ACHN (cell line): Measurements from ENCODE around the gene LSM11.

ENCODE experiments used
- DNase-seq: peaks from one replicate; pipeline ENCODE4 v3.0.0-alpha.2; 2015
- in situ Hi-C: cut with HindIII; loops from 2 replicates; pipeline ENCODE4 v1.10.0; 2017; ENCODE audit warnings: low sequenced_read_pairs, low pct_ligation_motif_present, low pct_unique_long_range_greater_than_20kb

The LSM11 gene

GRCh38 chr5:157761690-157762621 lies 18.4 kb downstream of the LSM11 start:
- in situ Hi-C loops, result no loop called here
- DNase-seq, result peak; percentile 61

DNA sequence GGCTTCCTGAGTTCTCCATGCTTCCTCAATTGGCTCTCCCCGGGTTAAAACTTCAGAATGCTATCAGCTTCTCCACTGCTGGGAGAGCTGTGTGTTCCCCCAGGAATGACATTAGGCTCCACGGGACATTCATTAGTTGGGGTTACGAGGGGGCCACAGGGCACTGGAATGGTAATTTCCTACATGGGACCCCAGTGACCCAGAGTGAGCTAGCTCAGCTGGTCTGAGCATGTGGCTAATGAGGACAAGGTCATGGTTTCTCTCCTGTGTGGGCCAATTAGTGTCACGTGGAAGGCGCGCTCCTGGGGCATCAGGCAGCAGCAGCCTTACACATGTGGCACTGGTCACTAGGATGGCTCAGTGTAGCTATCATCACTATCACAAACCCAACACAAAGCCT lies 21.0 kb downstream of the LSM11 start:
- in situ Hi-C loops, result no loop called here
- DNase-seq, result no peak

GRCh38 chr5:157766442-157766841 lies 22.9 kb downstream of the LSM11 start:
- no peak for DNase-seq
- in situ Hi-C loops, result no loop called here

DNA sequence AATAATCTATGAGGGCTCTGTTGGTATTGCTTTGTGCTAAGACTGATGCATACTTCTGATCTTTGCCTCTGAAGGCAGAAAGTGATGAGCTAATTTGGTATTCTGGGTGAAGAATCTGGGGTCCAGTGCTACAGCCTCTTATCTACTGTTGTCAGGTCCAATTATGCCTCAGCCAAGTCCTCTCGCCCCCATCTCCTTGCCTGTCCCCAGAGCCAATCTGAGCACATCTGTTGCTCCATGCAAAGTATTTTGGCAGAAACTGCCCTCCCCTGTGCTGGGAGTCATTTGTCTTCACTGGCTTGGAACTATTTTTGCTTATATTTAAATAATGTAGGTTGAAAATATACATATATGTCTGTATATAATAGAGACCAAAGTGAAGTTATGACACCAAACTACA lies 23.4 kb downstream of the LSM11 start:
- no peak for DNase-seq
- in situ Hi-C loops, result no loop called here

DNA sequence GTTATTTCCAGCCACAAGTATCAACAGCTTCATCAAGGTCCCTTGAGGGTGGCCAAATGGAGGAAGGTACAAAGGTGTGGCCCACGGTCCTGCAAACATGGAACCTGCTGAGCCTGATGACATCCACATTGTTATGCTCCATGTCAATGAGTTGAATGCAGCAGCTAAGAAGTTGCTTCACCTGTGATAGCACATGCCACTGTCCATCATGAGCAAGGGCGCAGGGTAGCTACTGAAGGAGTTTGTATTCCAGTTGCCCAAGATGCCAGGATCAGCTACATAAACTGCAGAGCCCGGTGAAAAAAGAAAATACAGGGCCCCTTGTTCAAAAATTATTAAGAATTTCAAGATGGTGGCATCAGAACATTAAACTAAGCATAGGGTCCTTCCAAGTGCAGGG lies 24.2 kb downstream of the LSM11 start:
- in situ Hi-C loops, result no loop called here
- no peak for DNase-seq

- in situ Hi-C loops, result no loop called here
- DNase-seq, result no peak
Observed at GRCh38 chr5:157770665-157771064, 27.2 kb downstream of the LSM11 start.

DNA sequence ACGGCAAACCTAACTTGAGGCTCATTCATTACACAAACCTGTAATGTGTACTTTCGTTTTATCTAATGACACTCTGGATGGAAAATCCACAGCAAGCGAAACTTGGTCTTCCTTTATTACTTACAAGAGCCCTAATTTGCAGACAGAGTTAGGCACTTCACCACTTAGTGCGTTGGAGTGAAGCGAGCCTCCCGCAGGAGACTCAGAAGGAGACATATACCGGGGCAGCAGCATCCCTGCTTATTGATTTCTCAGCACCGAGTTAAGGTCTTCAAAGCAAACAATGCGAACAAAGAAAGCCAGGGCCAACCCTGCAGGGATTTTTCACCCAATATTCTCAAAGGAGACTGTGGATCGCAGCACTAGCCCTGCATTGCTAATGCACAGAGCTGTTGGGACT lies 28.6 kb downstream of the LSM11 start:
- no peak for DNase-seq
- in situ Hi-C loops, result no loop called here

GRCh38 chr5:157778121-157778805 lies 34.8 kb downstream of the LSM11 start:
- in situ Hi-C loops, result no loop called here
- DNase-seq, result no peak

- in situ Hi-C loops, result no loop called here
- no peak for DNase-seq
Observed at GRCh38 chr5:157779221-157779620, 35.7 kb downstream of the LSM11 start.

DNA sequence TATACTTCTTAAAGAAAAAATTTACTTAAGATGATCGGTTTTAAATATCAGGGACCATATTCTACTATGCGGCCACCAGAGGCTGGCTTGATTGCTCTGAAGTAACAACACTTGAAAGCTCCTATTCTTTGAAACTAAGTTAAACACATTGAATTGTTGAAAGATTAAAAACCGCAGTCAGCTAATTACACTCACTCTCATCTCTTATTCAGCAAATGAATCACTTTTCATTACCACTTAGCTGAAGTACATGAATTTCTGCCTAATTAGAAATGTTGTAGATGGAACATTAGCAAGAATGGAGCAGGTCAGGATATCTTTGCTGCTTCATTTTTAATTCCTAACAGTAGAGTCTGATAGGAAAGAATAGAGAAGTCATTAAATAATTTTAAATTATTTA lies 42.3 kb downstream of the LSM11 start:
- DNase-seq, result no peak
- in situ Hi-C loops, result no loop called here

- DNase-seq, result no peak
- in situ Hi-C loops, result no loop called here
Observed at GRCh38 chr5:157793301-157793700, 49.8 kb downstream of the LSM11 start.

DNA sequence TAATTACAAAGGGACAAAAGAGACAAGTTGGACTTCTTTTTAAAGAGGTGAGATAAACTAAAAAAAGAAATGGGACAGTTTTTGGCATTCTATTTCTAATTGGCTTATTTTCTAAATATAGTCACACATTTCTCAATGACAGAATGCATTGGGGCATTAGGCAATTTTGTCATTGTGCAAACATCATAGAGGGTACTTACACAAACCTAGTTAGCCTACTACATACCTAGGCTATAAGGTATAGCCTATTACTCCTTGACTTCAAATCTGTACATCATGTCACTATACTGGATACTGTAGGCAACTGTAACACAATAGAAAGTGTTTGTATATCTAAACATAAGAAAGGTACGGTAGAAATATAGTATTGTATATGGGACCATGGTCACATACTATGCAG lies 56.1 kb downstream of the LSM11 start:
- in situ Hi-C loops, result no loop called here
- DNase-seq, result no peak

- in situ Hi-C loops, result no loop called here
- DNase-seq, result no peak
Observed at GRCh38 chr5:157800137-157800536, 56.6 kb downstream of the LSM11 start.

- in situ Hi-C loops, result no loop called here
- DNase-seq, result no peak
Observed at GRCh38 chr5:157802736-157803135, 59.2 kb downstream of the LSM11 start.

DNA sequence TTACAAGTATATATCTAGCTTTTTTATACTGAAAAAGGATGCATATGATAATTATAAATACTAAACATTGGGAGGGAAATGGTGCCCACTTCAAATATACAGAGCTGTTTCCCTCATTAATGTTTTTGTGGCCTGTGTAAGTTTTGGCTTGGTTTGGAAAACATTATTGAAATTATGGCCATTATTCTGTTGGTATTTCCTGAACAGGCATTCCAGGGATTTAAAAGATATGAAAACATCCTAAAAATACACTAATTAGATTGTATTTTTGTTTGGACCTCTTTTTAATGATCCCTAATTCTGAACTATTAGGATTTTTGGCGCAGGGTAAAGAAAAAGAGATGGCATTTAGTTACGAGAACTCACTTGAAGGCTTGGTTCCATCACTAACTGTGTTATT lies 64.5 kb downstream of the LSM11 start:
- DNase-seq, result no peak
- in situ Hi-C loops, result no loop called here
